ENCODE data around the gene CSNK1D. TPM values are rescaled to one million over a fixed set of nuclear protein-coding genes. Genes with fewer than 3 reads are reported as not detected.

Gene CSNK1D
- total and polyA plus RNA-seq, 10 of the 15 experiments (the other 5 are each of a cell fraction or from before 2014, with no cell fraction given) = 5.7 to 105 (median 58.1) TPM

GRCh38 chr17:82229698-82230608 is 43.5 kb downstream of the CSNK1D start:
- ATAC-seq (no peak), DNase-seq (ENCODE audit: low read depth, low spot score) (no peak), FAIRE-seq (no peak)
- ChIA-PET RAD21 (ENCODE audit: unreplicated experiment) (interaction anchor here (1.5 kb wide), 1 partner anchor 72 kb away, joined by 5 read pairs; no protein-coding TSS in a partner anchor), CTCF (interaction anchor here (0.5 to 1.2 kb wide), 2 partner anchors 23 to 67 kb away, joined by 3 read pairs; no protein-coding TSS in a partner anchor), SMC1A (ENCODE audit: uncharacterized antibody, unreplicated experiment) (interaction anchor here (1.8 kb wide), 1 partner anchor 24 kb away, joined by 10 read pairs; no protein-coding TSS in a partner anchor), POLR2A (interaction anchor here (1.1 to 3.9 kb wide), 7 partner anchors 12 to 72 kb away, joined by 4 to 17 read pairs (median 7); no protein-coding TSS in a partner anchor)
- Histone ChIP-seq H3K36me3 (ENCODE audit: control insufficient read depth in 2 of 2, insufficient read depth in 2 of 2, low read length in 1 of 2) (no peaks in the 10 kb centered on the region; a peak in 2 of 4 replicates), H3K4me1 (ENCODE audit: control insufficient read depth, insufficient read depth, low read length) (peaks cover 29% of the 10 kb centered on the region), H3K4me2 (ENCODE audit: control insufficient read depth, insufficient read depth) (peak overlapping the region; percentile 70), H2AFZ (ENCODE audit: control insufficient read depth, low read depth, low read length) (no peak overlapping the region), H3K27ac (ENCODE audit: control insufficient read depth, insufficient read depth) (peak overlapping the region; percentile 61), H3K4me3 (peak overlapping the region; percentile 99), H4K20me1 (ENCODE audit: control insufficient read depth, insufficient read depth) (no peaks in the 10 kb centered on the region), H3K79me2 (ENCODE audit: control insufficient read depth, insufficient read depth, low read length) (peaks cover 65% of the 10 kb centered on the region), H3K9ac (ENCODE audit: control insufficient read depth, insufficient read depth, low read length) (peak overlapping the region; percentile 85), H3K27me3 (replicated peaks in 1 of 2; ENCODE audit: control insufficient read depth in 2 of 2, insufficient read depth in 2 of 2, low read length in 1 of 2) (no peaks in the 10 kb centered on the region), H3K9me3 (replicated peaks; ENCODE audit: control insufficient read depth, insufficient read depth, low read length) (no peaks in the 10 kb centered on the region)
- TSS peak; percentile 48 for BruUV-seq (replicated peaks)
- TF ChIP-seq RAD21 (IDR thresholded peaks at IDR 0.05; ENCODE audit: insufficient read depth, low read depth, low read length) = no peak
- peak; percentile 21 for TF ChIP-seq USF1 (IDR thresholded peaks at IDR 0.05; ENCODE audit: borderline replicate concordance, extremely low read length, insufficient read depth, low read depth, low read length)
- TF ChIP-seq ZBED1 (IDR thresholded peaks at IDR 0.05; ENCODE audit: borderline replicate concordance) = no peak
- peak; percentile 7; the same call in 1 of the 2 replicates for TF ChIP-seq NR2F1 (conservative IDR thresholded peaks at IDR 0.05)
- no peak for TF ChIP-seq EZH2 (IDR thresholded peaks at IDR 0.05; ENCODE audit: borderline replicate concordance, control insufficient read depth, low read depth, low read length)
- TF ChIP-seq MEF2A (IDR thresholded peaks at IDR 0.05; ENCODE audit: insufficient read depth, low read depth, low read length) = no peak
- TF ChIP-seq ESRRA (IDR thresholded peaks at IDR 0.05; ENCODE audit: low read length) = no peak
- TF ChIP-seq BHLHE40 (IDR thresholded peaks at IDR 0.05; ENCODE audit: borderline replicate concordance in 1 of 2, low read depth in 2 of 2, low read length in 1 of 2) = peak in 1 of 2 experiments; percentile 46; a peak in 2 of 4 replicates
- no peak for TF ChIP-seq SREBF2 (IDR thresholded peaks at IDR 0.05; ENCODE audit: low read length)
- TF ChIP-seq, protein P1, sequence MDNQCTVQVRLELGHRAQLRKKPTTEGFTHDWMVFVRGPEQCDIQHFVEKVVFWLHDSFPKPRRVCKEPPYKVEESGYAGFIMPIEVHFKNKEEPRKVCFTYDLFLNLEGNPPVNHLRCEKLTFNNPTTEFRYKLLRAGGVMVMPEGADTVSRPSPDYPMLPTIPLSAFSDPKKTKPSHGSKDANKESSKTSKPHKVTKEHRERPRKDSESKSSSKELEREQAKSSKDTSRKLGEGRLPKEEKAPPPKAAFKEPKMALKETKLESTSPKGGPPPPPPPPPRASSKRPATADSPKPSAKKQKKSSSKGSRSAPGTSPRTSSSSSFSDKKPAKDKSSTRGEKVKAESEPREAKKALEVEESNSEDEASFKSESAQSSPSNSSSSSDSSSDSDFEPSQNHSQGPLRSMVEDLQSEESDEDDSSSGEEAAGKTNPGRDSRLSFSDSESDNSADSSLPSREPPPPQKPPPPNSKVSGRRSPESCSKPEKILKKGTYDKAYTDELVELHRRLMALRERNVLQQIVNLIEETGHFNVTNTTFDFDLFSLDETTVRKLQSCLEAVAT (IDR thresholded peaks at IDR 0.05) = peak; percentile 94
- 20% methylated on average over 25 of the region's 28 CpGs for WGBS (ENCODE audit: insufficient coverage, insufficient replicate concordance, low lambda C conversion rate, missing lambda C conversion rate)
- in situ Hi-C loops (cut with MboI) (no loop called here), intact Hi-C loops (cut with micrococcal nuclease; ENCODE audit: unreplicated experiment) (loop anchor here (2.0 to 5.0 kb wide), 2 partner anchors 17 to 182 kb away; partner anchors contain the start of gene CCDC57)

Measured in GM12878 (cell line).